Osteocyte (in vitro differentiated cells): ENCODE data around the gene OSTC. TPM values are rescaled to one million over a fixed set of nuclear protein-coding genes. Genes with fewer than 3 reads are reported as not detected.

Experiments
- DNase-seq: peaks from one replicate; pipeline ENCODE4 v3.0.0; 2021; ENCODE audit warnings: mixed read lengths; ENCODE audit not compliant: unreplicated experiment; ENCODE audit errors: extremely low spot score
- H3K27ac Mint-ChIP-seq: one replicate; pipeline ENCODE4 v1.8.0; 2021; ENCODE audit warnings: mild to moderate bottlenecking, mixed read lengths; ENCODE audit not compliant: unreplicated experiment
- H3K27me3 Mint-ChIP-seq: one replicate; pipeline ENCODE4 v1.8.0; 2021; ENCODE audit warnings: mixed read lengths; ENCODE audit not compliant: unreplicated experiment
- H3K36me3 Mint-ChIP-seq: one replicate; pipeline ENCODE4 v1.8.0; 2021; ENCODE audit warnings: mixed read lengths; ENCODE audit not compliant: unreplicated experiment
- H3K4me1 Mint-ChIP-seq: one replicate; pipeline ENCODE4 v1.8.0; 2021; ENCODE audit warnings: mixed read lengths; ENCODE audit not compliant: unreplicated experiment
- H3K4me3 Mint-ChIP-seq: one replicate; pipeline ENCODE4 v1.8.0; 2021; ENCODE audit warnings: mild to moderate bottlenecking, moderate library complexity, mixed read lengths; ENCODE audit not compliant: unreplicated experiment
- H3K9me3 Mint-ChIP-seq: one replicate; pipeline ENCODE4 v1.8.0; 2021; ENCODE audit warnings: mixed read lengths; ENCODE audit not compliant: unreplicated experiment
- total RNA-seq: library from RNA; stranded (reverse); gene quantifications from 2 replicates; pipeline ENCODE4 v1.2.1, GENCODE V29; 2021
- TF ChIP-seq, protein P1 (sequence below): fragments of 200-600 bp; sonication (generic); IDR thresholded peaks from 2 replicates; pipeline ENCODE4 v1.5.0; 2021; ENCODE audit warnings: antibody characterized with exemption, mild to moderate bottlenecking, moderate library complexity

OSTC gene
- total RNA-seq, 1 donor from 2014 or later = 222 TPM

DNA sequence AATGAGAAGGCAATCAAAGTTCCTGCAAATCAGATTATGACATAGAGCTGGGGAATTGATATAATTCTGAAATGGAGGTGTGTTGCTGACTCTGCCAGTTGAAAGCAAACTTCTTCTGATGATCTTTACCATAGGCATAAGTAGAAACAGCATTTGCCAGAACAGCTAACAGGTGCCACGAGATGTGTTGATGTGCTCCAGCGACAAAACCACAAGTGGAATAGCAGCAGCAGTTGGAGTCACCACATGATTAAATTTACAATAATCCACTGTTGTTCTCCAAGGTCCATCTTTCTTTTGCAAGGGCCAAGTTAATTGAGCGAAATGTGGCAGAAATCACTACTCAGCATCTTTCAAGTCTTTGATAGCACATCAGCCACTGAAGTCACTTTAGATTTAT is 3.7 kb upstream of the OSTC start:
- Mint-ChIP-seq H3K4me3 (no peak overlapping the region), H3K9me3 (no peaks in the 10 kb centered on the region), H3K36me3 (no peaks in the 10 kb centered on the region), H3K27ac (no peak overlapping the region), H3K4me1 (peaks cover 22% of the 10 kb centered on the region), H3K27me3 (no peaks in the 10 kb centered on the region)
- DNase-seq = no peak
- TF ChIP-seq, protein P1, sequence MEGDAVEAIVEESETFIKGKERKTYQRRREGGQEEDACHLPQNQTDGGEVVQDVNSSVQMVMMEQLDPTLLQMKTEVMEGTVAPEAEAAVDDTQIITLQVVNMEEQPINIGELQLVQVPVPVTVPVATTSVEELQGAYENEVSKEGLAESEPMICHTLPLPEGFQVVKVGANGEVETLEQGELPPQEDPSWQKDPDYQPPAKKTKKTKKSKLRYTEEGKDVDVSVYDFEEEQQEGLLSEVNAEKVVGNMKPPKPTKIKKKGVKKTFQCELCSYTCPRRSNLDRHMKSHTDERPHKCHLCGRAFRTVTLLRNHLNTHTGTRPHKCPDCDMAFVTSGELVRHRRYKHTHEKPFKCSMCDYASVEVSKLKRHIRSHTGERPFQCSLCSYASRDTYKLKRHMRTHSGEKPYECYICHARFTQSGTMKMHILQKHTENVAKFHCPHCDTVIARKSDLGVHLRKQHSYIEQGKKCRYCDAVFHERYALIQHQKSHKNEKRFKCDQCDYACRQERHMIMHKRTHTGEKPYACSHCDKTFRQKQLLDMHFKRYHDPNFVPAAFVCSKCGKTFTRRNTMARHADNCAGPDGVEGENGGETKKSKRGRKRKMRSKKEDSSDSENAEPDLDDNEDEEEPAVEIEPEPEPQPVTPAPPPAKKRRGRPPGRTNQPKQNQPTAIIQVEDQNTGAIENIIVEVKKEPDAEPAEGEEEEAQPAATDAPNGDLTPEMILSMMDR = no peak

DNA sequence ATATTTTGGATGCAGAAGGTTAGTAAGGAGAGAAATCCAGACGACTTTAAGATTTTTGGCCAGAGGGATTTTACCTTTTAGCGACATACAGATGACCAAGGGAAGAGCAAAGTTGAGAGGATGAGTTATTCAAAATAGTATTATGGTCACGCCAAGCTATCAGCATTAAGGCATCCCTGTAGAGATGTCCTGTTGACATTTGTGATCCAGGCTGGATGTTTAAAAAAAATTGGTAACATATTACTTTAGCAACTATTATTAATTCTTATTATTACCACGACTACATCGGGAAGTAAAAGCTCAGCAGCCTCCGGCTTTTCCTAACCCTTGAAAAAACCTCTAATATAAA is 562 bp upstream of the OSTC start:
- H3K36me3 Mint-ChIP-seq = peaks cover 8% of the 10 kb centered on the region
- DNase-seq = no peak
- H3K9me3 Mint-ChIP-seq = no peaks in the 10 kb centered on the region
- TF ChIP-seq, protein P1 = no peak
- H3K27me3 Mint-ChIP-seq = no peaks in the 10 kb centered on the region
- peak overlapping the region; percentile 71 for H3K4me3 Mint-ChIP-seq
- peak overlapping the region; percentile 94 for H3K27ac Mint-ChIP-seq
- H3K4me1 Mint-ChIP-seq = peaks cover 38% of the 10 kb centered on the region

DNA sequence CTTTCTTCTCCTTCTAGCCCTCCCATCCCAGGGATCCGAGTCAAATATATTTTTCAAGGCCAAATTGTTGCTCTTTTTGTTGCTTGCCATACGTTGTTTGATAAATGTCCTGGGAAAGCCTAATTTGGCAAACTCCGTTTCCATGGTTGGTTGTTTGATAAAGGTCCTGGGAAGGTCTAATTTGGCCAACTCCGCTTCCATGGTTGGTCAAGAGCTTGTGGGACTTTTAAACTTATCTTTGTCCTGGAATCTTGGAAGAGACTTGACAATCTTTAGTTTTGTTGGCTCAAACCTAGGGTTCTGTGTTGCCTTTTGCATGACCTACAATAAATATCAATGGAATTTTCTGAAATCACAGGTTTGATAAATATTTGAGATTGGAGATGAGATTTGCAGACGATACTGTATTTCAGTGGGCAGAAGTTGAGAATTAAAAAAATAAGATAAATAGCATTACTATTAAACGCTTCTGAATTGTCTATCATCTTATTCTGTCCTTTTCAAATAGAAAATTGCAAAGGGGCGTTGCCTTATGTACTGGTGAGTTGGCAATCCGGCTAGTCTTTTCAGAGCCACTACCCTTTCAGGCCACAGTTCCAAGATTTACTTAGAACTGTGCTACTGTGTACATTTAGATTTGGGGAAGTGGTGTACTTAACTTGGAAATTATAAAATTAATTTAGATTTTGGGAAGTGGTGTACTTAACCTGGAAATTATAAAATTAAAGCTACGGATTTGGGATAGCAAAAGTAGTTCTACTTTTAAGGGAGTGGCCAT is 804 bp downstream of the OSTC start:
- peak overlapping the region; percentile 94 for H3K27ac Mint-ChIP-seq
- DNase-seq = no peak

DNA sequence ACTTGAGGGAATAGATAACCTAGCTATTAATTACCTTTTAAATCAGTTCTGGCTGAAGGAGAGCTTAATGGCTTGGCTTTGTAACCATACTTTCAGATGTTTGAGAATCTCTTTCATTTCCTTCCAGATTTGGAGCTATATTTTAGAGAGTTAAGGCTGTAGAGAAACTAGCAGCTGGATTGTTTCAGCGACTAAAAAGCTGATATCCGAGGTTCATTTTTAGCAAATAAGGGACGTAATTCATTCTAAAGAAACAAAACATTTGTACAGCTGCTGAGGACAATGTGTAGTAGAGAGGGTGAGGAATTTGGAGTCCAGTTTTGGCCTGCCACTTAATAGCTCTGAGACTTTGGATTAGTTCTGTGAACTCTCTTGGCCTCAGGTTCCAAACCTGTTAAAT is 12.2 kb downstream of the OSTC start:
- H3K27me3 Mint-ChIP-seq = no peaks in the 10 kb centered on the region
- no peaks in the 10 kb centered on the region for H3K4me1 Mint-ChIP-seq
- no peak overlapping the region for H3K4me3 Mint-ChIP-seq
- H3K27ac Mint-ChIP-seq = no peak overlapping the region
- no peaks in the 10 kb centered on the region for H3K9me3 Mint-ChIP-seq
- DNase-seq = no peak
- peaks cover 60% of the 10 kb centered on the region for H3K36me3 Mint-ChIP-seq
- TF ChIP-seq, protein P1 = no peak

More for the DNA sequence above, 804 bp downstream of the OSTC start:
- Mint-ChIP-seq H3K27me3 (no peaks in the 10 kb centered on the region), H3K36me3 (peaks cover 11% of the 10 kb centered on the region), H3K4me1 (peaks cover 38% of the 10 kb centered on the region), H3K9me3 (no peaks in the 10 kb centered on the region), H3K4me3 (peak overlapping the region; percentile 86)
- TF ChIP-seq, protein P1 = no peak

DNA sequence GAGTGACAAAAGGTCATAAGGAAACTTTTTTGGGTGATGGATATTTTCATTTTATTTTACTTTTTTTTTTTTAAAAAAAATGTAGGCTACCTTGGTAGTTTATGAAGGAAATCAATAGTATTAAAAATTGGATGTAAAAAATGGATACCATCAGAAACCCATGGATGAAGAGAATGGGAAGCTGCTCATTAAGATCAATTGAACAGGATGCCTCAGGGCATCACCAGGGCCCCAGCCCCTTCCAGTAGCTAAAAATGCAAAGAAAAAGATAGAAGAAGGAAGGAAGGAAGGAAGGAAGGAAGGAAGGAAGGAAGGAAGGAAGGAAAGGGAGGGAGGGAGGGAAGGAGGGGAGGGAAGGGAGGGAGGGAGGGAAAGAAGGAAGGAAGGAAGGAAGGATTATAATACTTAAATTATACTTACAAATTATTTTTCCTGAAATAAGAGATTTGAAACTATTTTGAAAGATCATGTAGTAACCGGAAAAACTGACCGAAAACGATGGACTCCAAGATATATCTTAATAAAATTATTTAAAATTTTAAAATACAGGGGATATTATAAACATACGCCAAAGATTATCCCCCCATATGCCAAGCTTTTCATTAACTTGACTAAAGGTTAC is 24.1 kb downstream of the OSTC start:
- H3K4me1 Mint-ChIP-seq = no peaks in the 10 kb centered on the region
- DNase-seq = no peak
- no peak overlapping the region for H3K27ac Mint-ChIP-seq
- TF ChIP-seq, protein P1 = no peak
- H3K9me3 Mint-ChIP-seq = no peaks in the 10 kb centered on the region
- no peak overlapping the region for H3K4me3 Mint-ChIP-seq
- H3K27me3 Mint-ChIP-seq = no peaks in the 10 kb centered on the region
- H3K36me3 Mint-ChIP-seq = peaks cover 37% of the 10 kb centered on the region
